HCT116 (cell line): ENCODE measurements around the gene ESRP2. TPM values are rescaled to one million over a fixed set of nuclear protein-coding genes. Genes with fewer than 3 reads are reported as not detected.

Experiments
- ATAC-seq: fragments of 200-7000 bp; cut with Tn5 transposase; 2 replicates; pipeline ENCODE4 v1.9.1; 2020; ENCODE audit warnings: mild to moderate bottlenecking, moderate library complexity
- BruUV-seq: library from RNA; stranded (reverse); fragments of 400-500 nt; replicated peaks from 2 replicates; lab custom pipeline; 2021; lab: Mats Ljungman, UMichigan
- CTCF ChIA-PET: fragments of 300-600 bp; sonication (Branson Sonifier 250); formaldehyde crosslinking; loops from one replicate; lab custom pipeline; 2021; ENCODE audit warnings: antibody characterized with exemption; lab: Charles Lee
- POLR2A ChIA-PET: fragments of 300-600, 350-600 bp; sonication (Branson Sonifier 250); formaldehyde crosslinking; loops from one replicate; lab custom pipeline; 2021; ENCODE audit warnings: antibody characterized with exemption; lab: Charles Lee
- RAD21 ChIA-PET, 2 experiments: fragments of 300-600 bp; sonication (Branson Sonifier 250); formaldehyde crosslinking; loops; one replicate each; lab custom pipeline; 2023; ENCODE audit warnings: low total read pairs in 2 of 2; ENCODE audit not compliant: uncharacterized antibody in 2 of 2, unreplicated experiment in 2 of 2, low non-redundant PET in 1 of 2; lab: Charles Lee
- DNase-seq: peaks from one replicate; pipeline ENCODE4 v3.0.0-alpha.2; 2010; ENCODE audit warnings: low read depth, low spot score
- H2AFZ ChIP-seq: fragments of 200-600 bp; shearing (Covaris generic), sonication (generic); 2 replicates; pipeline ENCODE4 v1.6.1; 2017; ENCODE audit warnings: low read depth, mixed run types, mixed read lengths, antibody characterized with exemption, low read length; ENCODE audit not compliant: poor library complexity, severe bottlenecking
- H3K27ac ChIP-seq: 2 replicates; pipeline ENCODE4 v1.5.1; 2012; ENCODE audit warnings: low read depth, low read length
- H3K27me3 ChIP-seq: fragments of 200-600 bp; sonication (generic); 2 replicates; pipeline ENCODE4 v1.6.1; 2016; ENCODE audit warnings: mixed run types, low read length, mixed read lengths; ENCODE audit not compliant: insufficient read depth
- H3K36me3 ChIP-seq, 2 experiments: fragments of 200-500 bp in 1 of 2; fragments of 200-600 bp in 1 of 2; sonication (Bioruptor generic) in 1 of 2; sonication (generic) in 1 of 2; 2 replicates each; pipeline versions ENCODE4 v1.5.1 to v1.6.1; 2014 to 2016; ENCODE audit warnings: low read length in 2 of 2, inconsistent platforms in 1 of 2, mixed read lengths in 1 of 2, mixed run types in 1 of 2; ENCODE audit not compliant: insufficient read depth in 2 of 2, control insufficient read depth in 1 of 2
- H3K4me1 ChIP-seq, 2 experiments: fragments of 200-600 bp in 1 of 2; sonication (generic) in 1 of 2; 2 replicates each; pipeline versions ENCODE4 v1.5.1 to v1.6.1; 2012 to 2017; ENCODE audit warnings: low read length in 2 of 2, inconsistent platforms in 1 of 2, mild to moderate bottlenecking in 1 of 2, mixed read lengths in 1 of 2, mixed run types in 1 of 2, moderate library complexity in 1 of 2; ENCODE audit not compliant: insufficient read depth in 2 of 2, control insufficient read depth in 1 of 2
- H3K4me2 ChIP-seq: fragments of 200-600 bp; sonication (generic); 2 replicates; pipeline ENCODE4 v1.6.1; 2017; ENCODE audit warnings: mixed run types, low read length, mixed read lengths
- H3K4me3 ChIP-seq, 2 experiments: fragments of 200-600 bp in 1 of 2; sonication (generic) in 1 of 2; replicated peaks in 1 of 2; 2 replicates each; pipeline ENCODE4 v1.5.1; 2011 to 2016; ENCODE audit warnings: low read length in 2 of 2, control low read depth in 1 of 2, low read depth in 1 of 2, mild to moderate bottlenecking in 1 of 2, mixed read lengths in 1 of 2, mixed run types in 1 of 2
- H3K79me2 ChIP-seq: fragments of 200-600 bp; sonication (generic); 2 replicates; pipeline ENCODE4 v1.6.1; 2017; ENCODE audit warnings: mild to moderate bottlenecking, mixed run types, low read length, moderate library complexity, mixed read lengths; ENCODE audit not compliant: insufficient read depth
- H3K9ac ChIP-seq: fragments of 200-600 bp; sonication (generic); 2 replicates; pipeline ENCODE4 v1.6.1; 2016; ENCODE audit warnings: low read length, mixed read lengths
- H3K9me2 ChIP-seq: fragments of 200-600 bp; sonication (generic), shearing (Covaris generic); 2 replicates; pipeline ENCODE4 v1.6.1; 2017; ENCODE audit warnings: mixed run types, mild to moderate bottlenecking, moderate library complexity; ENCODE audit not compliant: insufficient read depth
- H3K9me3 ChIP-seq, 2 experiments: fragments of 200-500 bp in 1 of 2; fragments of 200-600 bp in 1 of 2; sonication (Bioruptor generic) in 1 of 2; sonication (generic) in 1 of 2; 2 replicates each; pipeline ENCODE4 v1.6.1; 2014 to 2017; ENCODE audit warnings: low read length in 2 of 2, mixed read lengths in 2 of 2, inconsistent platforms in 1 of 2, low read depth in 1 of 2, mild to moderate bottlenecking in 1 of 2, mixed run types in 1 of 2, moderate library complexity in 1 of 2; ENCODE audit not compliant: control insufficient read depth in 1 of 2, insufficient read depth in 1 of 2
- H4K20me1 ChIP-seq: fragments of 200-600 bp; sonication (generic), shearing (Covaris generic); 2 replicates; pipeline ENCODE4 v1.6.1; 2017; ENCODE audit warnings: mixed run types, mild to moderate bottlenecking, moderate library complexity; ENCODE audit not compliant: insufficient read depth
- CEBPB ChIP-seq: IDR thresholded peaks from 2 replicates; pipeline ENCODE4 v1.6.1; 2012; ENCODE audit warnings: low read depth
- CTCF ChIP-seq, 3 experiments: fragments of 200-600 bp in 1 of 3; sonication (generic) in 1 of 3; IDR thresholded peaks in 2 of 3; conservative IDR thresholded peaks in 1 of 3; 2 replicates each; pipeline ENCODE4 v1.5.1; 2012 to 2017; ENCODE audit warnings: low read depth in 2 of 3, low read length in 2 of 3, antibody characterized with exemption in 1 of 3, borderline replicate concordance in 1 of 3, control low read depth in 1 of 3, mild to moderate bottlenecking in 1 of 3, mixed read lengths in 1 of 3, mixed run types in 1 of 3, moderate library complexity in 1 of 3; ENCODE audit not compliant: insufficient read depth in 1 of 3
- EGR1 ChIP-seq: IDR thresholded peaks from 2 replicates; pipeline ENCODE4 v1.6.1; 2012; ENCODE audit warnings: low read depth
- EZH2 ChIP-seq: fragments of 200-600 bp; sonication (generic); IDR thresholded peaks from 2 replicates; pipeline ENCODE4 v1.6.1; 2017; ENCODE audit warnings: antibody characterized with exemption, mixed run types
- EZH2phosphoT487 ChIP-seq: fragments of 200-600 bp; IDR thresholded peaks from 2 replicates; pipeline ENCODE4 v1.6.1; 2018; ENCODE audit warnings: antibody characterized with exemption, borderline replicate concordance
- POLR2A ChIP-seq: IDR thresholded peaks from 2 replicates; pipeline ENCODE4 v1.7.0; 2011; ENCODE audit warnings: borderline replicate concordance; ENCODE audit not compliant: insufficient read depth, insufficient read length; ENCODE audit errors: extremely low read depth
- POLR2AphosphoS5 ChIP-seq: IDR thresholded peaks from 2 replicates; pipeline ENCODE4 v1.6.1; 2011; ENCODE audit warnings: mild to moderate bottlenecking, low read depth, low read length, moderate library complexity
- SIN3A ChIP-seq: IDR thresholded peaks from 2 replicates; pipeline ENCODE4 v1.6.1; 2012; ENCODE audit warnings: low read depth
- SP1 ChIP-seq: IDR thresholded peaks from 2 replicates; pipeline ENCODE4 v1.6.1; 2012; ENCODE audit warnings: low read depth
- SRF ChIP-seq: IDR thresholded peaks from 2 replicates; pipeline ENCODE4 v1.6.1; 2012; ENCODE audit warnings: low read depth
- TCF7L2 ChIP-seq: IDR thresholded peaks from 2 replicates; pipeline ENCODE4 v1.7.0; 2011; ENCODE audit warnings: borderline replicate concordance, inconsistent platforms; ENCODE audit not compliant: insufficient read depth, insufficient read length; ENCODE audit errors: extremely low read depth
- YY1 ChIP-seq: IDR thresholded peaks from 2 replicates; pipeline ENCODE4 v1.6.1; 2011; ENCODE audit warnings: low read length, low read depth, moderate library complexity, mild to moderate bottlenecking; ENCODE audit not compliant: insufficient replicate concordance; ENCODE audit errors: extremely low read depth
- ZFX ChIP-seq: fragments of 450-650 bp; IDR thresholded peaks from 2 replicates; pipeline ENCODE4 v1.6.1; 2017
- intact Hi-C: fragments of 100-400 bp; cut with micrococcal nuclease; formaldehyde crosslinking; loops from 2 replicates; pipeline ENCODE4 v1.10.0; 2022
- total RNA-seq: library from RNA; stranded (reverse); gene quantifications from one replicate; pipeline ENCODE4 v1.2.1, GENCODE V29; 2021; ENCODE audit not compliant: unreplicated experiment
- TF ChIP-seq, protein P1 (sequence below): IDR thresholded peaks from 2 replicates; pipeline ENCODE4 v1.6.1; 2011; ENCODE audit warnings: mild to moderate bottlenecking, low read length, moderate library complexity; ENCODE audit not compliant: insufficient replicate concordance; ENCODE audit errors: extremely low read depth

ESRP2 gene
- total RNA-seq, 1 experiment from 2014 or later = 42.5 TPM

DNA sequence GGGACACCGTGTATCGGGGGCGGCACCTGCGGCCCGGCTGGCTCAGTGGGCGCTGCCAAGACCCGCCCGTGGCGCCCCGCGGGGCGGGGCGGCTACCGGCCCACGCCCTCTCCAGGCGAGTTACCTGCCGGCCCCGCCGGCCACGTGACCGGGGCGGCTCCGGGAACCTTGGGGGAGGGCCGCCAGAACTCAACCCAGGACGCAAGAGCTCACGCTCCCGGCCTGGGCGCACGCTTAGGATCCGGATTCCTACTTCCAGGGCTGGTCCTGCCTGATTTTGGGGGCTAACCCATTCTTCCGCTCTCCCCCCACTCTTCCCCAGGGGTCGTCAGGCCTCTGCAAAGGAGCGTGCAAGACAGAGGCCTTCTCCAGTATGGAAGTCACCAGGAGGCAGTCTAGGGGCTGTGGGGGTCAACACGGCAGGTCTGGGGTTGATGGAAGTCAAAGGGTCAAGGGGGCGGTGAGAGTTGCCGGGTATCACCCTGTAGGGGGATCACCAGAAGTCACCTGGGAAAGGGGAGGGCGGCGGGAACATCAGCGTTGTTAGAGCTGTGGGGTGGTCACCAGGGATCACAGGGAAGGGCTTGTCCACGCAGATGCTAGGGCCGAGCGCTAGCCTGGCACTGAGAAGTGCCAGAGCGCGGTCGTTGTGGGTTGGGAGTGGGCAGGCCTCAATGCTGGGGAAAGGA is 354 bp upstream of the ESRP2 start (continued):
- TF ChIP-seq SIN3A (no peak), CEBPB (no peak), TCF7L2 (peak; percentile 41), SP1 (no peak), CTCF (IDR thresholded peaks at IDR 0.05 in 2 of 3, conservative IDR thresholded peaks at IDR 0.05 in 1 of 3; ENCODE audit: borderline replicate concordance in 1 of 3, insufficient read depth in 1 of 3, low read depth in 2 of 3, low read length in 2 of 3) (no peak), ZFX (peak; percentile 53), POLR2A (peak; percentile 75), SRF (no peak)
- TF ChIP-seq, all 23 proteins: peak for 5

- no peaks in the 10 kb centered on the region for H3K9me2 ChIP-seq
- TSS peak; percentile 35 for BruUV-seq
- peak overlapping the region; percentile 56 to 88 for H3K4me3 ChIP-seq
- intact Hi-C loops = loop anchor here (2.0 to 10.0 kb wide), 2 partner anchors 76 to 710 kb away; partner anchors contain the start of genes PRMT7, RIPOR1 and SLC7A6OS
- ChIA-PET RAD21 (no interaction called here), CTCF (interaction anchor here (4.3 kb wide), 1 partner anchor 29 kb away, joined by 14 read pairs; the partner anchor contains the start of gene SLC7A6), POLR2A (interaction anchor here (0.6 to 1.0 kb wide), 2 partner anchors 29 to 756 kb away, joined by 3 to 4 read pairs; partner anchors contain the start of gene SLC7A6)
- H4K20me1 ChIP-seq = peaks cover 4% of the 10 kb centered on the region; the same call in 1 of the 2 replicates
- DNase-seq (no peak), ATAC-seq (peak; percentile 12)
- no peak overlapping the region for H2AFZ ChIP-seq
- H3K36me3 ChIP-seq = peaks cover 14 to 27% of the 10 kb centered on the region in 2 experiments; a peak in 3 of 4 replicates
- TF ChIP-seq EZH2phosphoT487 (no peak), ZFX (peak; percentile 85), EZH2 (no peak), YY1 (no peak), EGR1 (no peak), TCF7L2 (no peak), CEBPB (no peak), CTCF (IDR thresholded peaks at IDR 0.05 in 2 of 3, conservative IDR thresholded peaks at IDR 0.05 in 1 of 3; ENCODE audit: borderline replicate concordance in 1 of 3, insufficient read depth in 1 of 3, low read depth in 2 of 3, low read length in 2 of 3) (peak in 2 of 3 experiments; percentile 43; a peak in 2 of 6 replicates), POLR2AphosphoS5 (no peak)
- TF ChIP-seq, protein P1, sequence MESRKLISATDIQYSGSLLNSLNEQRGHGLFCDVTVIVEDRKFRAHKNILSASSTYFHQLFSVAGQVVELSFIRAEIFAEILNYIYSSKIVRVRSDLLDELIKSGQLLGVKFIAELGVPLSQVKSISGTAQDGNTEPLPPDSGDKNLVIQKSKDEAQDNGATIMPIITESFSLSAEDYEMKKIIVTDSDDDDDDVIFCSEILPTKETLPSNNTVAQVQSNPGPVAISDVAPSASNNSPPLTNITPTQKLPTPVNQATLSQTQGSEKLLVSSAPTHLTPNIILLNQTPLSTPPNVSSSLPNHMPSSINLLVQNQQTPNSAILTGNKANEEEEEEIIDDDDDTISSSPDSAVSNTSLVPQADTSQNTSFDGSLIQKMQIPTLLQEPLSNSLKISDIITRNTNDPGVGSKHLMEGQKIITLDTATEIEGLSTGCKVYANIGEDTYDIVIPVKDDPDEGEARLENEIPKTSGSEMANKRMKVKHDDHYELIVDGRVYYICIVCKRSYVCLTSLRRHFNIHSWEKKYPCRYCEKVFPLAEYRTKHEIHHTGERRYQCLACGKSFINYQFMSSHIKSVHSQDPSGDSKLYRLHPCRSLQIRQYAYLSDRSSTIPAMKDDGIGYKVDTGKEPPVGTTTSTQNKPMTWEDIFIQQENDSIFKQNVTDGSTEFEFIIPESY = no peak
- no peaks in the 10 kb centered on the region for H3K9me3 ChIP-seq
- peaks cover 43% of the 10 kb centered on the region for H3K79me2 ChIP-seq
- peak overlapping the region; percentile 98 for H3K9ac ChIP-seq
- no peaks in the 10 kb centered on the region for H3K27me3 ChIP-seq
- H3K27ac ChIP-seq = peak overlapping the region; percentile 86
- H3K4me1 ChIP-seq = peaks cover 29 to 47% of the 10 kb centered on the region in 2 experiments
- H3K4me2 ChIP-seq = peak overlapping the region; percentile 97
Measured at GRCh38 chr16:68235108-68235886, 630 bp downstream of the ESRP2 start.
